K562 (cell line): ENCODE results near the gene YPEL1. TPM values are rescaled to one million over a fixed set of nuclear protein-coding genes. Genes with fewer than 3 reads are reported as not detected.

Source experiments
- ARID3A ChIP-seq: IDR thresholded peaks from 2 replicates; pipeline ENCODE4 v1.6.1; 2012; ENCODE audit warnings: low read depth, low read length, improper control_type of control experiment, borderline replicate concordance
- CBX1 ChIP-seq: sonication (generic); IDR thresholded peaks from 2 replicates; pipeline ENCODE4 v1.6.1; 2016; ENCODE audit warnings: antibody characterized with exemption, low read depth, mild to moderate bottlenecking
- CHCHD3 ChIP-seq: fragments of 250-450 bp; sonication (Bioruptor Pico); IDR thresholded peaks from 2 replicates; pipeline ENCODE4 v2.1.2; 2022; ENCODE audit warnings: mild to moderate bottlenecking
- CUX1 ChIP-seq: fragments of 200-800 bp; sonication (Bioruptor generic); IDR thresholded peaks from 2 replicates; pipeline ENCODE4 v1.6.1; 2016; ENCODE audit warnings: missing genetic modification characterization, missing compliant biosample characterization
- ESRRB ChIP-seq: fragments of 250-450 bp; sonication (Bioruptor Pico); IDR thresholded peaks from 2 replicates; pipeline ENCODE4 v1.5.0; 2020; ENCODE audit warnings: mild to moderate bottlenecking, moderate library complexity, borderline replicate concordance
- FOXA3 ChIP-seq, 2 experiments: fragments of 450-650 bp in 1 of 2; sonication (generic) in 1 of 2; formaldehyde crosslinking; IDR thresholded peaks in 1 of 2; conservative IDR thresholded peaks in 1 of 2; 2 replicates each; pipeline versions ENCODE4 v1.4.0 to v1.8.0; 2020 to 2022; ENCODE audit warnings: mild to moderate bottlenecking in 2 of 2, missing genetic modification reagents in 1 of 2
- HDAC1 ChIP-seq, 2 experiments: fragments of 450-650 bp; IDR thresholded peaks; 2 replicates each; pipeline ENCODE4 v1.6.1; 2016 to 2017; ENCODE audit warnings: inconsistent platforms in 1 of 2, mild to moderate bottlenecking in 1 of 2, moderate library complexity in 1 of 2
- JUN ChIP-seq, 2 experiments: sonication (generic) in 1 of 2; formaldehyde crosslinking in 1 of 2; IDR thresholded peaks; 2 replicates each; pipeline versions ENCODE4 v1.6.1 to v1.8.0; 2012 to 2022; ENCODE audit warnings: borderline replicate concordance in 2 of 2, mild to moderate bottlenecking in 2 of 2, improper control_type of control experiment in 1 of 2, low read depth in 1 of 2, low read length in 1 of 2, missing genetic modification reagents in 1 of 2
- MBD1 ChIP-seq: fragments of 250-450 bp; sonication (Bioruptor Pico); IDR thresholded peaks from 2 replicates; pipeline ENCODE4 v1.8.0; 2022; ENCODE audit warnings: inconsistent platforms
- POLR2AphosphoS5 ChIP-seq: IDR thresholded peaks from 2 replicates; pipeline ENCODE4 v1.6.1; 2011; ENCODE audit warnings: mild to moderate bottlenecking, low read depth, low read length, moderate library complexity; ENCODE audit not compliant: control insufficient read depth, insufficient read depth
- STAG1 ChIP-seq: sonication (generic); formaldehyde crosslinking; IDR thresholded peaks from 2 replicates; pipeline ENCODE4 v1.5.0; 2020; ENCODE audit warnings: missing genetic modification reagents, borderline replicate concordance
- ZNF174 ChIP-seq: fragments of 250-450 bp; sonication (Bioruptor Pico); IDR thresholded peaks from 2 replicates; pipeline ENCODE4 v1.4.0; 2020; ENCODE audit warnings: mild to moderate bottlenecking
- ZNF232 ChIP-seq: sonication (generic); formaldehyde crosslinking; IDR thresholded peaks from 2 replicates; pipeline ENCODE4 v1.8.0; 2022; ENCODE audit warnings: mild to moderate bottlenecking, missing genetic modification reagents
- ZNF398 ChIP-seq: fragments of 250-450 bp; sonication (Bioruptor Pico); IDR thresholded peaks from 2 replicates; pipeline ENCODE4 v1.8.0; 2021; ENCODE audit warnings: moderate library complexity, mild to moderate bottlenecking, inconsistent platforms
- polyA plus RNA-seq, 8 experiments: library from polyadenylated mRNA; depleted of rRNA in 4 of 8; stranded (reverse) in 5 of 8; unstranded in 3 of 8; fragments of >200 nt; fragmentation: Nextera tagmentation in 2 of 8; fragmentation: Illumina TruSeq in 1 of 8; extraction: Ambion mirVana in 2 of 8; extraction: Trizol in 1 of 8; gene quantifications; 2 replicates each; pipeline versions ENCODE4 v1.2.1 to v1.2.3, GENCODE V29; 2011 to 2014; ENCODE audit warnings: inconsistent platforms in 1 of 8, missing spikeins in 1 of 8
- total RNA-seq, 7 experiments: library from RNA; depleted of rRNA in 6 of 7; stranded (reverse); fragments of >200 nt in 6 of 7; fragmentation: Illumina TruSeq in 2 of 7; extraction: Trizol in 2 of 7; gene quantifications; 2 replicates each; pipeline versions ENCODE4 v1.2.1 to v1.2.3, GENCODE V29; 2011 to 2021; ENCODE audit warnings: low replicate concordance in 1 of 7

The YPEL1 gene
- total and polyA plus RNA-seq, 9 of the 15 experiments (the other 6 are each of a cell fraction or from before 2014, with no cell fraction given) = 0.07 to 2.2 (median 0.46) TPM

GRCh38 chr22:21681566-21682370, 53.8 kb downstream of the YPEL1 start (continued):
- TF ChIP-seq CUX1 (CRISPR knock-in tag) (no peak), STAG1 (CRISPR knock-in tag) (no peak), POLR2AphosphoS5 (peak; percentile 21; the same call in 1 of the 2 replicates), CHCHD3 (CRISPR knock-in tag) (no peak), ARID3A (no peak), FOXA3 (CRISPR knock-in tag; conservative IDR thresholded peaks at IDR 0.05 in 1 of 2, IDR thresholded peaks at IDR 0.05 in 1 of 2) (0 out of 4 replicates have a peak, but pooled peaks of 1 of the 2 experiments have one; percentile 48), HDAC1 (IDR thresholded peaks at IDR 0.05) (no peak), MBD1 (no peak), ZNF398 (CRISPR knock-in tag) (no peak), ZNF232 (CRISPR knock-in tag) (no peak), CBX1 (no peak; the same call in 1 of the 2 replicates), ESRRB (CRISPR knock-in tag) (no peak), JUN (IDR thresholded peaks at IDR 0.05; ENCODE audit: borderline replicate concordance, low read depth, low read length) (no peak), JUN (CRISPR knock-in tag; IDR thresholded peaks at IDR 0.05; ENCODE audit: borderline replicate concordance) (peak; percentile 65; the same call in 1 of the 2 replicates), ZNF174 (CRISPR knock-in tag) (no peak)
